ENCODE results near the gene NDUFS6. TPM values are rescaled to one million over a fixed set of nuclear protein-coding genes. Genes with fewer than 3 reads are reported as not detected.

Gene NDUFS6
- total and polyA plus RNA-seq, 10 donors: 18.2 to 74.2 (median 29.2) TPM

DNA sequence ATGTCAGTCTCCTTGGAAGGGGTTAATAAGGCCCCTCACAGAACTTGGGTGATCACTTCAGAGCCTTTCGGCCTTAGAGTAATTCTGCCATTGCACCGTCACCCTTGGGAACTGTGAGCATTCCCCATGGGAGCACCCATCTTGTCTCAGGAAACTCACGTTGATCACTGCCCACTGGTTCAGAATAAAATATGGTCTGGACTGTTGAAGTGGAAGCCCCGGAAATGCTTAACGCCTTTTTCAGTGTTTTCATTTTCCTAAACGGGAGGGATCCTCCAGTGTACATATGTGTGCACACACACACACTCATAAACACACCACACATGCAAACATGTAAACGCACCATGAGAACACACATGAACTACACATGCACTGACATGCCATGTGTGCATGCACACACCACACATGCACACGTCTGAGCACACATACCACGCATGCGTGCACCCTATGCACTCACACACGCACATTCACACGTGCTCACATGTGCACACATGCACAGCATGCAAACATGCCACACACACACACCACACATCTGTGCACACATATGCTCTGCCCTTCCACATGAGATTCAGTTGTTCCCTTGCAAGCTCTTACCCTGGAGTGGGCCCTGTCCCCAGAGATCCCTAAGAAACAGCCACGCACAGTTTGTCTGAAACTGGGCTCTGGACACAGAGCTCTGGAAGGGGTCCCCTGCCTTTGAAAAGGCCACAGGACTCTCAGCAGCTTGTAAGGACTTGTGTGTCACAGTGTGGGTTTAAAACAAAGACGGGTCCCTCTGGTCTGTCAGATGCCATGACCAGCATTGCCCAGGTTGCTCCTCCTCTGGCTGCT, 18.6 kb upstream of the NDUFS6 start:
- peak; percentile 64 for DNase-seq
- H3K9me3 ChIP-seq: no peaks in the 10 kb centered on the region
- intact Hi-C loops (cut with DNase I; ENCODE audit: low total_unique reads): no loop called here
- no peak overlapping the region for H3K27ac ChIP-seq
- TF ChIP-seq, protein P1, sequence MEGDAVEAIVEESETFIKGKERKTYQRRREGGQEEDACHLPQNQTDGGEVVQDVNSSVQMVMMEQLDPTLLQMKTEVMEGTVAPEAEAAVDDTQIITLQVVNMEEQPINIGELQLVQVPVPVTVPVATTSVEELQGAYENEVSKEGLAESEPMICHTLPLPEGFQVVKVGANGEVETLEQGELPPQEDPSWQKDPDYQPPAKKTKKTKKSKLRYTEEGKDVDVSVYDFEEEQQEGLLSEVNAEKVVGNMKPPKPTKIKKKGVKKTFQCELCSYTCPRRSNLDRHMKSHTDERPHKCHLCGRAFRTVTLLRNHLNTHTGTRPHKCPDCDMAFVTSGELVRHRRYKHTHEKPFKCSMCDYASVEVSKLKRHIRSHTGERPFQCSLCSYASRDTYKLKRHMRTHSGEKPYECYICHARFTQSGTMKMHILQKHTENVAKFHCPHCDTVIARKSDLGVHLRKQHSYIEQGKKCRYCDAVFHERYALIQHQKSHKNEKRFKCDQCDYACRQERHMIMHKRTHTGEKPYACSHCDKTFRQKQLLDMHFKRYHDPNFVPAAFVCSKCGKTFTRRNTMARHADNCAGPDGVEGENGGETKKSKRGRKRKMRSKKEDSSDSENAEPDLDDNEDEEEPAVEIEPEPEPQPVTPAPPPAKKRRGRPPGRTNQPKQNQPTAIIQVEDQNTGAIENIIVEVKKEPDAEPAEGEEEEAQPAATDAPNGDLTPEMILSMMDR (IDR thresholded peaks at IDR 0.05 in 8 of 11, conservative IDR thresholded peaks at IDR 0.05 in 3 of 11): no peak
- TF ChIP-seq POLR2AphosphoS5 (IDR thresholded peaks at IDR 0.05) (no peak), POLR2A (IDR thresholded peaks at IDR 0.05) (no peak)
- peaks cover 0 to 32% (median 2%) of the 10 kb centered on the region in 6 donors for H3K4me1 ChIP-seq
- H3K27me3 ChIP-seq (replicated peaks in 1 of 7): peaks cover 0 to 42% (median 0%) of the 10 kb centered on the region in 7 donors
- 65 to 75% (median 67%) methylated on average over 14 of the region's 14 CpGs for WGBS, 5 donors
- no peaks in the 10 kb centered on the region for H3K36me3 ChIP-seq
- no peak overlapping the region for H3K4me3 ChIP-seq

DNA sequence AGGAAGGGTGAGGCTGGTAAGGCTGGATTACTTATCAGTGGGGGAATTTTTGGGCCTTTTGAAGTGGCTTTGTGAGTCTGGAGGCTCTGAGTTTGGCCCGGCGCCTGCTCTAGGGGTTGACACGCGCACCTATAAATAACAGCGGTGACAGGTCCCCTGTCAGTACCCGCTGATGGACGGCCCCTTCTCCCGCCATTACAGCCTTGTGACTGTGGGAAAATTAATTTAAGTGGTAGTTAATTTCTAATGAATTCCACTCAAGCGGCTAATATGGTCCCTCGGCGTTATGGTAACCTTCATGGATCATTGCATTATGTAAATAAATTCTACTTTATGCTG, 18.0 kb upstream of the NDUFS6 start:
- Histone ChIP-seq H3K36me3 (no peaks in the 10 kb centered on the region), H3K27ac (no peak overlapping the region), H3K4me1 (peaks cover 0 to 32% (median 2%) of the 10 kb centered on the region in 6 donors), H3K9me3 (no peaks in the 10 kb centered on the region), H3K27me3 (replicated peaks in 1 of 7) (peaks cover 0 to 36% (median 0%) of the 10 kb centered on the region in 7 donors), H3K4me3 (no peak overlapping the region)
- 33 to 47% (median 43%) methylated on average over 11 of the region's 11 CpGs for WGBS, 5 donors
- TF ChIP-seq POLR2AphosphoS5 (IDR thresholded peaks at IDR 0.05): no peak
- TF ChIP-seq POLR2A (IDR thresholded peaks at IDR 0.05): no peak
- TF ChIP-seq, protein P1 (IDR thresholded peaks at IDR 0.05 in 8 of 11, conservative IDR thresholded peaks at IDR 0.05 in 3 of 11): no peak
- intact Hi-C loops (cut with DNase I; ENCODE audit: low total_unique reads): no loop called here
- peak; percentile 58 for DNase-seq

DNA sequence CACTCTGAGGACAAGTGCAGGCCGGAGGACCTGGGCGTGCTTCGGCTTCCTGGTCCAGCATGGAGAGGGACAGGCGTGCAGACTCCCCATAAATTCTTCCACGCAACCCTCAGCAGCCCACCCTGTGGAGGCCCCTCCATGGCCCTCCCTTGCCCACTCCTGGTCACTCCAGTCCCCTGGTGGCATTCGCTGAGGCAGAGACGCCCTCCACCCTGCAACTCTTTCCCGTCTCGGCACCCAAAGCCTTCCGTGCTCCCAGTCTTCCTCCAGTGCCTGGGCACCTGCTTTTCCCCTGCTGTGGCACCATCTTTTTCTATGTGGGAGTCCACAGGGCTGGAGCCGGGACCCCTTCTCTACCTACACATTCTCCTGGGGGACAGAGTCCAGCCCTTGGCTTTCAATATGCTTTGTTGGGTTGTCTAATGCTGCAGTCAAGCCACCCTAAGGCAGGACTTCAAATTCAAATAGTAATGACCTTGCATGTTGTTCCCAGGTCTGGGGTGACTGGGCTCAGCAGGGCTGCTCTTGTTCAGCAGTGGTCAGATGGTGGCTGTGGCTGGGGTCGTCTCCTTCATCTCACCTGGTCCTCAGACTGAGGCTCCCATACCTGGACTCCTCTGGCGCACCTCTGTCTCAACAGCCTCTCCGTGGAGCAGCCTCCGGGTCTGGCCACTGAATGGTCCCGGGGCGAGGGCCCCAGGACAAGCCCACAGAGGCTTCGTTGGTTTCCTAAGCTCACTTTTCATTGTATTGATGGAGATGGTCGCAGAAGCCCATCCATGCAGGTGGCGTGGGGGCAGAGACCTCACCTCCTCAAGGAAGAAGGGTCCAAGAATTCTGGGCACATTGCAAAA, 16.8 kb upstream of the NDUFS6 start:
- H3K4me1 ChIP-seq: peaks cover 0 to 32% (median 2%) of the 10 kb centered on the region in 6 donors
- intact Hi-C loops (cut with DNase I; ENCODE audit: low total_unique reads): no loop called here
- TF ChIP-seq POLR2A (IDR thresholded peaks at IDR 0.05) (no peak), POLR2AphosphoS5 (IDR thresholded peaks at IDR 0.05) (no peak)
- TF ChIP-seq, protein P1 (IDR thresholded peaks at IDR 0.05 in 8 of 11, conservative IDR thresholded peaks at IDR 0.05 in 3 of 11): no peak
- H3K27me3 ChIP-seq (replicated peaks in 1 of 7): peaks cover 0 to 32% (median 0%) of the 10 kb centered on the region in 7 donors
- WGBS, 5 donors: 80 to 93% (median 87%) methylated on average over 18 to 20 of the region's 20 CpGs
- H3K4me3 ChIP-seq: no peak overlapping the region
- no peaks in the 10 kb centered on the region for H3K9me3 ChIP-seq
- H3K27ac ChIP-seq: no peak overlapping the region
- peak; percentile 64 for DNase-seq
- no peaks in the 10 kb centered on the region for H3K36me3 ChIP-seq

DNA sequence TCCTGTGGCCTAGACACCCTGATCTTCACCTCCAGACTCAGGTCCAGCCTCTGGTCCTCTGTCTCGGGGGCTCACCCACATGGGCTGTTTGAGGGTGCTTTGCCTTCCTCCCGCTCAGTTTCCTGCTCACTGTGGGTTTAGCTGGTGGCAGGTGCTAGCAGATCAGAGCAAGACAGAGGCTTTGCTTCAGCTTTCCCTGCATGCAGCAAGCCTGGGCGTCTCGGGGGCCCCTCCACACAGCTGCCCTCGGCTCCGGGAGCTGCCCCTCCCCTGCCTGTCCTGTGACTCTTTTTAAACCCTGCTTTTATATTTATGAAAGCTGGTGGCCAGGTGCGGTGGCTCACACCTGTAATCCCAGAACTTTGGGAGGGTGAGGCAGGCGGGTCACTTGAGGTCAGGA, 16.1 kb upstream of the NDUFS6 start:
- H3K4me1 ChIP-seq: peaks cover 0 to 35% (median 5%) of the 10 kb centered on the region in 6 donors
- H3K9me3 ChIP-seq: no peaks in the 10 kb centered on the region
- peaks cover 0 to 25% (median 0%) of the 10 kb centered on the region in 7 donors for H3K27me3 ChIP-seq (replicated peaks in 1 of 7)
- H3K36me3 ChIP-seq: no peaks in the 10 kb centered on the region
- peak; percentile 62 for DNase-seq
- no peak overlapping the region for H3K27ac ChIP-seq
- TF ChIP-seq POLR2A (IDR thresholded peaks at IDR 0.05) (no peak), POLR2AphosphoS5 (IDR thresholded peaks at IDR 0.05) (no peak)
- TF ChIP-seq, protein P1 (IDR thresholded peaks at IDR 0.05 in 8 of 11, conservative IDR thresholded peaks at IDR 0.05 in 3 of 11): no peak
- H3K4me3 ChIP-seq: no peak overlapping the region
- WGBS, 5 donors: 52 to 66% (median 57%) methylated on average over 8 of the region's 8 CpGs
- intact Hi-C loops (cut with DNase I; ENCODE audit: low total_unique reads): no loop called here
